IPS-15b (cell line): Measurements from ENCODE around the gene ACTRT2.

Experiments
- H3K27me3 ChIP-seq: one replicate; pipeline ENCODE4 v1.6.1; 2013; ENCODE audit warnings: low read length; ENCODE audit not compliant: control insufficient read depth, insufficient read depth
- H3K36me3 ChIP-seq: one replicate; pipeline ENCODE4 v1.6.1; 2013; ENCODE audit warnings: low read length; ENCODE audit not compliant: control insufficient read depth, insufficient read depth
- H3K4me1 ChIP-seq: one replicate; pipeline ENCODE4 v1.6.1; 2013; ENCODE audit warnings: mild to moderate bottlenecking, low read length; ENCODE audit not compliant: control insufficient read depth, insufficient read depth
- H3K4me3 ChIP-seq: one replicate; pipeline ENCODE4 v1.5.1; 2013; ENCODE audit warnings: low read depth, low read length
- H3K9ac ChIP-seq: one replicate; pipeline ENCODE4 v1.6.1; 2013; ENCODE audit warnings: low read depth, mild to moderate bottlenecking, low read length
- H3K9me3 ChIP-seq: one replicate; pipeline ENCODE4 v1.6.1; 2013; ENCODE audit warnings: mild to moderate bottlenecking, low read length; ENCODE audit not compliant: control insufficient read depth, insufficient read depth

ACTRT2 gene

GRCh38 chr1:3034162-3034561 is 12.9 kb downstream of the ACTRT2 start:
- H3K27me3 ChIP-seq, result no peaks in the 10 kb centered on the region
- H3K9ac ChIP-seq, result no peak overlapping the region
- no peak overlapping the region for H3K4me3 ChIP-seq
- H3K36me3 ChIP-seq, result no peaks in the 10 kb centered on the region
- H3K9me3 ChIP-seq, result no peaks in the 10 kb centered on the region
- no peaks in the 10 kb centered on the region for H3K4me1 ChIP-seq

GRCh38 chr1:3034728-3035562 is 13.7 kb downstream of the ACTRT2 start:
- H3K27me3 ChIP-seq, result no peaks in the 10 kb centered on the region
- H3K4me3 ChIP-seq, result no peak overlapping the region

GRCh38 chr1:3035563-3036446 is 14.5 kb downstream of the ACTRT2 start:
- H3K4me1 ChIP-seq, result no peaks in the 10 kb centered on the region
- H3K4me3 ChIP-seq, result no peak overlapping the region
- no peak overlapping the region for H3K9ac ChIP-seq
- H3K27me3 ChIP-seq, result no peaks in the 10 kb centered on the region
- H3K9me3 ChIP-seq, result no peaks in the 10 kb centered on the region
- H3K36me3 ChIP-seq, result no peaks in the 10 kb centered on the region

More at GRCh38 chr1:3034728-3035562, 13.7 kb downstream of the ACTRT2 start:
- no peak overlapping the region for H3K9ac ChIP-seq
- H3K36me3 ChIP-seq, result no peaks in the 10 kb centered on the region
- no peaks in the 10 kb centered on the region for H3K4me1 ChIP-seq
- no peaks in the 10 kb centered on the region for H3K9me3 ChIP-seq

- Histone ChIP-seq H3K9ac (no peak overlapping the region), H3K4me3 (no peak overlapping the region), H3K27me3 (no peaks in the 10 kb centered on the region), H3K9me3 (no peaks in the 10 kb centered on the region), H3K36me3 (no peaks in the 10 kb centered on the region), H3K4me1 (no peaks in the 10 kb centered on the region)
Observed at GRCh38 chr1:3036447-3037280, 15.4 kb downstream of the ACTRT2 start.

GRCh38 chr1:3037281-3038040 is 16.2 kb downstream of the ACTRT2 start:
- Histone ChIP-seq H3K27me3 (no peaks in the 10 kb centered on the region), H3K9me3 (no peaks in the 10 kb centered on the region), H3K36me3 (no peaks in the 10 kb centered on the region), H3K9ac (no peak overlapping the region), H3K4me1 (no peaks in the 10 kb centered on the region), H3K4me3 (no peak overlapping the region)

GRCh38 chr1:3038113-3038551 is 16.9 kb downstream of the ACTRT2 start:
- Histone ChIP-seq H3K9ac (no peak overlapping the region), H3K36me3 (no peaks in the 10 kb centered on the region), H3K4me1 (no peaks in the 10 kb centered on the region), H3K4me3 (no peak overlapping the region), H3K9me3 (no peaks in the 10 kb centered on the region), H3K27me3 (no peaks in the 10 kb centered on the region)

- Histone ChIP-seq H3K4me1 (no peaks in the 10 kb centered on the region), H3K36me3 (no peaks in the 10 kb centered on the region), H3K4me3 (no peak overlapping the region), H3K27me3 (no peaks in the 10 kb centered on the region), H3K9ac (no peak overlapping the region), H3K9me3 (no peaks in the 10 kb centered on the region)
Observed at GRCh38 chr1:3038571-3039181, 17.4 kb downstream of the ACTRT2 start.

- Histone ChIP-seq H3K9ac (no peak overlapping the region), H3K4me3 (no peak overlapping the region), H3K27me3 (no peaks in the 10 kb centered on the region), H3K4me1 (no peaks in the 10 kb centered on the region), H3K36me3 (no peaks in the 10 kb centered on the region), H3K9me3 (no peaks in the 10 kb centered on the region)
Observed at GRCh38 chr1:3040004-3040403, 18.7 kb downstream of the ACTRT2 start.

- H3K36me3 ChIP-seq, result no peaks in the 10 kb centered on the region
- no peaks in the 10 kb centered on the region for H3K4me1 ChIP-seq
- H3K27me3 ChIP-seq, result no peaks in the 10 kb centered on the region
- no peak overlapping the region for H3K4me3 ChIP-seq
- H3K9ac ChIP-seq, result no peak overlapping the region
- no peaks in the 10 kb centered on the region for H3K9me3 ChIP-seq
Observed at GRCh38 chr1:3042481-3042880, 21.2 kb downstream of the ACTRT2 start.

GRCh38 chr1:3049164-3049563 is 27.9 kb downstream of the ACTRT2 start:
- H3K36me3 ChIP-seq, result no peaks in the 10 kb centered on the region
- no peak overlapping the region for H3K4me3 ChIP-seq
- no peak overlapping the region for H3K9ac ChIP-seq
- H3K27me3 ChIP-seq, result no peaks in the 10 kb centered on the region
- H3K9me3 ChIP-seq, result no peaks in the 10 kb centered on the region
- no peaks in the 10 kb centered on the region for H3K4me1 ChIP-seq
